Tibial nerve (tissue), 4 donors: ENCODE measurements around the gene PARD6G.

Experiments used
- CTCF ChIP-seq, 5 experiments: fragments of 200-600 bp in 3 of 5; fragments of 450-650 bp in 2 of 5; sonication (generic) in 3 of 5; IDR thresholded peaks; one replicate each; pipeline ENCODE4 v1.5.1; 2016 to 2019; ENCODE audit warnings: antibody characterized with exemption in 5 of 5, mild to moderate bottlenecking in 3 of 5, moderate library complexity in 2 of 5
- EP300 ChIP-seq, 2 donors: sonication (generic); formaldehyde crosslinking; IDR thresholded peaks; one replicate each; pipeline ENCODE4 v1.6.1; 2017; ENCODE audit warnings: antibody characterized with exemption in 2 of 2, mild to moderate bottlenecking in 1 of 2
- POLR2A ChIP-seq, 2 donors: fragments of 450-650 bp; IDR thresholded peaks; one replicate each; pipeline ENCODE4 v1.6.1; 2017; ENCODE audit warnings: antibody characterized with exemption in 2 of 2, mild to moderate bottlenecking in 2 of 2, moderate library complexity in 2 of 2

- TF ChIP-seq POLR2A (IDR thresholded peaks at IDR 0.05) (no peak), CTCF (IDR thresholded peaks at IDR 0.05) (no peak), EP300 (IDR thresholded peaks at IDR 0.05) (no peak)
Observed at GRCh38 chr18:80218341-80219227, 28.7 kb downstream of the PARD6G start.
